ENCODE measurements around the gene EIF4G1. TPM values are rescaled to one million over a fixed set of nuclear protein-coding genes. Genes with fewer than 3 reads are reported as not detected.
A peak's percentile ranks its signal among the peaks of the same experiment; 100 is the strongest.

The EIF4G1 gene
- total and polyA plus RNA-seq, 7 donors = 395 to 787 (median 628) TPM

DNA sequence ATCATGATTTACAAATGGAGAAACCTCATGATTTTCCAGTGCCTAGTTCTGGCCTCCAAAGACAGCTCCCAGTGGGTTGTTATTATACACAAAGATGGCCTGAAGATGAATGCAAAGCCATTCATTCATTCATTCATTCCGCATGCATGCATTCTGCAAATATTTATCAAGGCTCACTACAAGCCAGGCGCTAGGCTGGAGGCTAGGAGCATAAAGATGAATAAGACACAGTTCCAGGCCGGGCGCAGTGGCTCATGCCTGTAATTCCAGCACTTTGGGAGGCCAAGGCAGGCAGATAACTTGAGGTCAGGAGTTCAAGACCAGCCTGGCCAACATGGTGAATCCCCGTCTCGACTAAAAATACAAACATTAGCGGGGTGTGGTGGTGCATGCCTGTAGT is 17.8 kb upstream of the EIF4G1 start:
- Histone ChIP-seq H3K4me3 (no peak overlapping the region), H3K36me3 (ENCODE audit: insufficient read depth in 1 of 2, low read depth in 1 of 2) (peaks cover 9 to 19% of the 10 kb centered on the region in 2 donors), H3K27ac (no peak overlapping the region), H3K9me3 (no peaks in the 10 kb centered on the region), H3K27me3 (ENCODE audit: insufficient read depth in 3 of 3, low read length in 2 of 3) (no peaks in the 10 kb centered on the region), H3K4me1 (peaks cover 23% of the 10 kb centered on the region)
- ATAC-seq (no peak), DNase-seq (no peak)
- WGBS, 3 donors = 78 to 90% (median 79%) methylated on average over 7 of the region's 7 CpGs
- intact Hi-C loops (cut with DNase I) = loop anchor here in 1 of 2 donors (5.0 kb wide), 1 partner anchor 159 kb away; the partner anchor contains the start of gene EIF2B5
- TF ChIP-seq, protein P1, sequence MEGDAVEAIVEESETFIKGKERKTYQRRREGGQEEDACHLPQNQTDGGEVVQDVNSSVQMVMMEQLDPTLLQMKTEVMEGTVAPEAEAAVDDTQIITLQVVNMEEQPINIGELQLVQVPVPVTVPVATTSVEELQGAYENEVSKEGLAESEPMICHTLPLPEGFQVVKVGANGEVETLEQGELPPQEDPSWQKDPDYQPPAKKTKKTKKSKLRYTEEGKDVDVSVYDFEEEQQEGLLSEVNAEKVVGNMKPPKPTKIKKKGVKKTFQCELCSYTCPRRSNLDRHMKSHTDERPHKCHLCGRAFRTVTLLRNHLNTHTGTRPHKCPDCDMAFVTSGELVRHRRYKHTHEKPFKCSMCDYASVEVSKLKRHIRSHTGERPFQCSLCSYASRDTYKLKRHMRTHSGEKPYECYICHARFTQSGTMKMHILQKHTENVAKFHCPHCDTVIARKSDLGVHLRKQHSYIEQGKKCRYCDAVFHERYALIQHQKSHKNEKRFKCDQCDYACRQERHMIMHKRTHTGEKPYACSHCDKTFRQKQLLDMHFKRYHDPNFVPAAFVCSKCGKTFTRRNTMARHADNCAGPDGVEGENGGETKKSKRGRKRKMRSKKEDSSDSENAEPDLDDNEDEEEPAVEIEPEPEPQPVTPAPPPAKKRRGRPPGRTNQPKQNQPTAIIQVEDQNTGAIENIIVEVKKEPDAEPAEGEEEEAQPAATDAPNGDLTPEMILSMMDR (IDR thresholded peaks at IDR 0.05) = no peak

DNA sequence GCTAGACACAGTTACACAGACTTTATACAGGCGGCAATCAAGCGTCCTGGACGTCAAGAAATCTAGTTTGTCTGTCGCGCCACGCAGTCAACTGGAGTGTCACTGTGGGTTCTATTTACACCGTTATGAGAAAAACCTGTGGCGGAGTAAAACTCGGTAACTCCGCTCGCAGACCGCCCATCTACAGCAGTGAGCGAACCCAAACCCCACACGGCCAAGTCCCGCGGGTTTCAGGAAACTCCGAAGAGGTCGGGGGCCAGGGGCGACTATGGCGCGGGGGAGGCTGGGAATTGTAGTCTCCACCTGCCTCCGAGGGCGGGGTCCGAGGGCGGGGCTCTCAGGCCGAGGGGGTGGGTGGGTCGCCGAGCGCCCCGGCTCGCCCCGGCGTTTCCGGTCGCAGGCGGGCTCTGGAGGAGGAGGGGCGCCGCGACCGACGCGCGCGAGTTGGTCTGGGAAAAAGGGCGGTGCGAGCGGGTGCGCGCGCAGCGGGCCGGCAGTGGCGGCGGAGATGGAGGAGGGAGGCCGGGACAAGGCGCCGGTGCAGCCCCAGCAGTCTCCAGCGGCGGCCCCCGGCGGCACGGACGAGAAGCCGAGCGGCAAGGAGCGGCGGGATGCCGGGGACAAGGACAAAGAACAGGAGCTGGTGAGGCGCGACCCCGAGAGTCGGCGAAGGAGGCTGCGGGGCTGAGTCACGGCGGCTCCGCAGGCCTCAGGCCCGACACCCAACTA is 15.5 kb upstream of the EIF4G1 start, which contains the start of gene PSMD2:
TSS of gene PSMD2 (plus strand) at position 483 of the 729 bp plus-strand sequence. CDS start at position 509, 26 bp downstream.
- Histone ChIP-seq H3K4me3 (peak within 1 kb of the TSS; percentile 97), H3K27me3 (ENCODE audit: insufficient read depth in 3 of 3, low read length in 2 of 3) (no peaks in the 10 kb centered on the region), H3K36me3 (ENCODE audit: insufficient read depth in 1 of 2, low read depth in 1 of 2) (peaks cover 21 to 42% of the 10 kb centered on the region in 2 donors), H3K4me1 (peaks cover 25% of the 10 kb centered on the region), H3K9me3 (no peaks in the 10 kb centered on the region), H3K27ac (peak within 1 kb of the TSS; percentile 84)
- DNase-seq = peak; percentile 98 to 99
- 0 to 1% (median 0%) methylated on average over 55 to 78 of the region's 78 CpGs for WGBS, 3 donors
- TF ChIP-seq, protein P1 (IDR thresholded peaks at IDR 0.05) = no peak
- ATAC-seq = peak; percentile 98 to 99 (median 99)
- intact Hi-C loops (cut with DNase I) = loop anchor here in 1 of 2 donors (5.0 kb wide), 1 partner anchor 162 kb away; the partner anchor contains the start of gene EIF2B5

- intact Hi-C loops (cut with DNase I) = loop anchor here in 1 of 2 donors (5.0 kb wide), 2 partner anchors 43 to 162 kb away; partner anchors contain the start of gene EIF2B5
- Histone ChIP-seq H3K36me3 (ENCODE audit: insufficient read depth in 1 of 2, low read depth in 1 of 2) (peaks cover 23 to 50% of the 10 kb centered on the region in 2 donors), H3K27ac (peak overlapping the region; percentile 84), H3K4me1 (peaks cover 25% of the 10 kb centered on the region), H3K9me3 (no peaks in the 10 kb centered on the region), H3K27me3 (ENCODE audit: insufficient read depth in 3 of 3, low read length in 2 of 3) (no peaks in the 10 kb centered on the region), H3K4me3 (peak overlapping the region; percentile 97)
- peak in 2 of 4 donors; percentile 0 to 21 for ATAC-seq
- 15 to 20% (median 15%) methylated on average over 23 to 29 of the region's 29 CpGs for WGBS, 3 donors
- DNase-seq = peak in 1 of 2 donors; percentile 23
- TF ChIP-seq, protein P1 (IDR thresholded peaks at IDR 0.05) = no peak
These were observed 14.7 kb upstream of the EIF4G1 start for GRCh38 chr3:184299488-184300377.

GRCh38 chr3:184300378-184300720 is 14.1 kb upstream of the EIF4G1 start:
- WGBS, 3 donors = 75 to 80% (median 76%) methylated on average over 3 of the region's 3 CpGs
- intact Hi-C loops (cut with DNase I) = loop anchor here in 1 of 2 donors (5.0 kb wide), 1 partner anchor 42 kb away; no protein-coding TSS in a partner anchor

More at GRCh38 chr3:184300378-184300720, 14.1 kb upstream of the EIF4G1 start:
- Histone ChIP-seq H3K9me3 (no peaks in the 10 kb centered on the region), H3K27me3 (ENCODE audit: insufficient read depth in 3 of 3, low read length in 2 of 3) (no peaks in the 10 kb centered on the region), H3K27ac (peak overlapping the region; percentile 84), H3K4me1 (peaks cover 25% of the 10 kb centered on the region), H3K36me3 (ENCODE audit: insufficient read depth in 1 of 2, low read depth in 1 of 2) (peaks cover 27 to 56% of the 10 kb centered on the region in 2 donors), H3K4me3 (peak overlapping the region; percentile 97)
- TF ChIP-seq, protein P1 (IDR thresholded peaks at IDR 0.05) = no peak
- DNase-seq = no peak
- no peak for ATAC-seq
